HepG2 (cell line): ENCODE measurements around the gene SRCAP. TPM values are rescaled to one million over a fixed set of nuclear protein-coding genes. Genes with fewer than 3 reads are reported as not detected.

Source experiments
- DMAP1 ChIP-seq: IDR thresholded peaks from 2 replicates; pipeline ENCODE4 v1.6.1; 2016
- DR1 ChIP-seq: sonication (generic); formaldehyde crosslinking; IDR thresholded peaks from 2 replicates; pipeline ENCODE4 v1.8.0; 2021; ENCODE audit warnings: mild to moderate bottlenecking, missing genetic modification reagents, inconsistent platforms
- ERF ChIP-seq: IDR thresholded peaks from 2 replicates; pipeline ENCODE4 v1.6.1; 2018; ENCODE audit warnings: missing biosample characterization, missing genetic modification reagents
- IRF2 ChIP-seq: IDR thresholded peaks from 2 replicates; pipeline ENCODE4 v1.6.1; 2018; ENCODE audit warnings: missing genetic modification reagents, missing compliant biosample characterization
- MXI1 ChIP-seq: IDR thresholded peaks from 3 replicates; pipeline ENCODE4 v1.6.1; 2012; ENCODE audit warnings: low read depth, low read length, inconsistent platforms, borderline replicate concordance
- PLRG1 ChIP-seq: fragments of 450-650 bp; conservative IDR thresholded peaks from 2 replicates; pipeline ENCODE4 v1.6.1; 2016
- POLR2A ChIP-seq, 2 experiments: IDR thresholded peaks; 2 replicates each; pipeline ENCODE4 v1.6.1; 2011; ENCODE audit warnings: low read depth in 2 of 2, low read length in 2 of 2, mild to moderate bottlenecking in 1 of 2, moderate library complexity in 1 of 2; ENCODE audit not compliant: insufficient read depth in 1 of 2
- RARG ChIP-seq: sonication (generic); formaldehyde crosslinking; IDR thresholded peaks from 2 replicates; pipeline ENCODE4 v1.4.0; 2020; ENCODE audit warnings: low read depth, mild to moderate bottlenecking, missing genetic modification reagents
- ZKSCAN1 ChIP-seq: fragments of 150-350 bp; IDR thresholded peaks from 2 replicates; pipeline ENCODE4 v1.6.1; 2014; ENCODE audit warnings: low read length
- ZNF121 ChIP-seq: sonication (generic); formaldehyde crosslinking; IDR thresholded peaks from 2 replicates; pipeline ENCODE4 v1.5.0; 2020; ENCODE audit warnings: mild to moderate bottlenecking, missing genetic modification reagents
- ZNF224 ChIP-seq: sonication (generic); formaldehyde crosslinking; IDR thresholded peaks from 2 replicates; pipeline ENCODE4 v1.5.0; 2020; ENCODE audit warnings: mild to moderate bottlenecking, missing genetic modification reagents
- ZNF264 ChIP-seq: sonication (generic); formaldehyde crosslinking; IDR thresholded peaks from 2 replicates; pipeline ENCODE4 v1.4.0; 2020; ENCODE audit warnings: missing genetic modification reagents
- ZNF343 ChIP-seq: sonication (generic); formaldehyde crosslinking; IDR thresholded peaks from 2 replicates; pipeline ENCODE4 v1.4.0; 2020; ENCODE audit warnings: mild to moderate bottlenecking, missing genetic modification reagents
- ZNF451 ChIP-seq: sonication (generic); formaldehyde crosslinking; IDR thresholded peaks from 2 replicates; pipeline ENCODE4 v1.5.0; 2020; ENCODE audit warnings: mild to moderate bottlenecking, missing genetic modification reagents
- ZNF556 ChIP-seq: sonication (generic); formaldehyde crosslinking; IDR thresholded peaks from 2 replicates; pipeline ENCODE4 v1.4.0; 2020; ENCODE audit warnings: mild to moderate bottlenecking, missing genetic modification reagents, borderline replicate concordance
- ZNF703 ChIP-seq: sonication (generic); formaldehyde crosslinking; IDR thresholded peaks from 2 replicates; pipeline ENCODE4 v1.5.1; 2020; ENCODE audit warnings: missing genetic modification reagents, mild to moderate bottlenecking, moderate library complexity, borderline replicate concordance
- ZNF775 ChIP-seq: sonication (generic); formaldehyde crosslinking; IDR thresholded peaks from 2 replicates; pipeline ENCODE4 v1.4.0; 2020; ENCODE audit warnings: missing genetic modification reagents, mild to moderate bottlenecking, moderate library complexity, borderline replicate concordance
- ZNF792 ChIP-seq: IDR thresholded peaks from 2 replicates; pipeline ENCODE4 v1.6.1; 2016
- ZNF816 ChIP-seq: sonication (generic); formaldehyde crosslinking; IDR thresholded peaks from 2 replicates; pipeline ENCODE4 v1.8.0; 2022; ENCODE audit warnings: missing genetic modification reagents, mild to moderate bottlenecking, borderline replicate concordance
- polyA plus RNA-seq, 8 experiments: library from polyadenylated mRNA; depleted of rRNA in 3 of 8; stranded (reverse) in 7 of 8; unstranded in 1 of 8; fragments of >200 nt; fragmentation: Illumina TruSeq in 4 of 8; extraction: Trizol in 4 of 8; gene quantifications; 2 replicates each; pipeline versions ENCODE4 v1.2.1 to v1.2.3, GENCODE V29; 2011 to 2016; ENCODE audit warnings: low read depth in 4 of 8, missing spikeins in 1 of 8, mixed read lengths in 1 of 8; ENCODE audit not compliant: insufficient read depth in 1 of 8
- total RNA-seq, 5 experiments: library from RNA; depleted of rRNA; stranded (reverse); fragments of >200 nt; fragmentation: Illumina TruSeq; extraction: Trizol; gene quantifications; 2 replicates each; pipeline ENCODE4 v1.2.3, GENCODE V29; 2016; ENCODE audit warnings: low read depth in 1 of 5
- TF ChIP-seq, protein P1 (sequence below): sonication (generic); formaldehyde crosslinking; IDR thresholded peaks from 2 replicates; pipeline ENCODE4 v1.5.0; 2020; ENCODE audit warnings: missing genetic modification reagents, mild to moderate bottlenecking, borderline replicate concordance
- TF ChIP-seq, protein P2 (sequence below): sonication (generic); formaldehyde crosslinking; IDR thresholded peaks from 2 replicates; pipeline ENCODE4 v1.4.0; 2020; ENCODE audit warnings: missing genetic modification reagents
- TF ChIP-seq, protein P3 (sequence below): sonication (generic); formaldehyde crosslinking; IDR thresholded peaks from 2 replicates; pipeline ENCODE4 v1.8.1; 2023; ENCODE audit warnings: mild to moderate bottlenecking, missing genetic modification reagents
- TF ChIP-seq, protein P4 (sequence below): sonication (generic); formaldehyde crosslinking; IDR thresholded peaks from 2 replicates; pipeline ENCODE4 v1.5.1; 2020; ENCODE audit warnings: mild to moderate bottlenecking, missing genetic modification reagents, borderline replicate concordance
- TF ChIP-seq, protein P5 (sequence below): sonication (generic); formaldehyde crosslinking; IDR thresholded peaks from 2 replicates; pipeline ENCODE4 v1.4.0; 2020; ENCODE audit warnings: missing genetic modification reagents

The SRCAP gene
- total and polyA plus RNA-seq, 2 of the 13 experiments (the other 11 are each of a cell fraction or from before 2014, with no cell fraction given): 4.9 to 9.0 TPM

DNA sequence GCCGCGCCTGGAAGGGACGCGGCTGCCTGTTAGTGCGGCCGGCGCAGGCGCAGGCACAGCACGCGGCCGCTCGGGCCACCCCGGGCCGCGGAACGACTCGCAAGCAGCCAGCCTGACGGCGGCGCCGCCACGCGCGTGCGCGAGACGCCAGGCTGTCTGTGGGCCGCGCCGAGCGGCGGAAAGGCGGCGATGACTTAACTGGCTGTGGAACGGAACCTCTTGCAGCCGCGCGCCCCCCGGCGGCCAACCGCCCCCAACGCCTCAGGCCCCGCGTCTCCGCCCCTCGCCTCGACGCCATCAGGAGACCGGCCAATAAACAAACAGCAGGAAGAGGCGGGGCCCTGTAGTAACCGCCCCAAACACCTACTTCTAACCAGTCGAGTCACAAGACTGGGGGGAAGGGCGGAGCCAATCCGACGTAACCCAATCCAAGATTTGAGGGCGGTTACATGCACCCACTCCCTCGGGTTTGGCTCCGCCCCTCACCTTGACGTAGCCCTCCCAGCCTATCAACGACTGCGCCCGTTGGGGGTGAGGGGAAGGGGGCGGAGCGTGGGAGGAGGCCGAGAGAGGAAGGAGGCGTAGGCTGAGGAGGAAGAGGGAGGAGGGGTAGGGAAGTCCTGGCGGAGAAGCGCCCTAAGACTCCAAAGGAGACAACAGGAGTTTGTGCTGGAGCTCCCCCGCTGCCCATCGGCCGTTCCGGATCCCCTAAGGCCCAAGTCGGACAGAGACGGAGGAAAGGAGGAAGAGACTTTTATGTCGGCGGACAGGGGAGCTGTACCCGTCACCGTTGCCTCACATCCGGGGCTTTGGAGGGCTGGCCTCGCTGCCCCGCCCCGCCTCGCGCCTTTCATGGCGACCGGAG is 40.9 kb upstream of the SRCAP start, which contains the start of gene FBRS (continued):
- TF ChIP-seq ZKSCAN1 (no peak), IRF2 (CRISPR knock-in tag) (peak; percentile 60), ZNF451 (CRISPR knock-in tag) (peak; percentile 97), ZNF556 (CRISPR knock-in tag) (peak; percentile 89), POLR2A (IDR thresholded peaks at IDR 0.05; ENCODE audit: insufficient read depth in 1 of 2, low read depth in 2 of 2, low read length in 2 of 2) (peak; percentile 76 to 86), ZNF121 (CRISPR knock-in tag) (no peak), ZNF792 (CRISPR knock-in tag) (peak; percentile 31), ZNF343 (CRISPR knock-in tag) (no peak), ZNF775 (peak; percentile 43; the same call in 1 of the 2 replicates), ZNF224 (CRISPR knock-in tag) (no peak), PLRG1 (no peak), ZNF703 (CRISPR knock-in tag) (no peak), MXI1 (peak; percentile 91; the same call in 2 of the 3 replicates), ZNF264 (CRISPR knock-in tag) (no peak), ERF (peak; percentile 95), ZNF816 (no peak), DR1 (CRISPR knock-in tag) (peak; percentile 70), RARG (CRISPR knock-in tag) (no peak), DMAP1 (CRISPR knock-in tag) (peak; percentile 84)
- TF ChIP-seq, protein P1, sequence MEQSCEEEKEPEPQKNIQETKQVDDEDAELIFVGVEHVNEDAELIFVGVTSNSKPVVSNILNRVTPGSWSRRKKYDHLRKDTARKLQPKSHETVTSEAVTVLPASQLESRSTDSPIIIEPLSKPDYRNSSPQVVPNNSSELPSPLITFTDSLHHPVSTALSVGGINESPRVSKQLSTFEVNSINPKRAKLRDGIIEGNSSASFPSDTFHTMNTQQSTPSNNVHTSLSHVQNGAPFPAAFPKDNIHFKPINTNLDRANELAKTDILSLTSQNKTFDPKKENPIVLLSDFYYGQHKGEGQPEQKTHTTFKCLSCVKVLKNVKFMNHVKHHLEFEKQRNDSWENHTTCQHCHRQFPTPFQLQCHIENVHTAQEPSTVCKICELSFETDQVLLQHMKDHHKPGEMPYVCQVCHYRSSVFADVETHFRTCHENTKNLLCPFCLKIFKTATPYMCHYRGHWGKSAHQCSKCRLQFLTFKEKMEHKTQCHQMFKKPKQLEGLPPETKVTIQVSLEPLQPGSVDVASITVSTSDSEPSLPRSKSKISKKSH (CRISPR knock-in tag): no peak; the same call in 1 of the 2 replicates
- TF ChIP-seq, protein P2, sequence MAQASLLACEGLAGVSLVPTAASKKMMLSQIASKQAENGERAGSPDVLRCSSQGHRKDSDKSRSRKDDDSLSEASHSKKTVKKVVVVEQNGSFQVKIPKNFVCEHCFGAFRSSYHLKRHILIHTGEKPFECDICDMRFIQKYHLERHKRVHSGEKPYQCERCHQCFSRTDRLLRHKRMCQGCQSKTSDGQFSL (CRISPR knock-in tag): no peak; the same call in 1 of the 2 replicates
- TF ChIP-seq, protein P3, sequence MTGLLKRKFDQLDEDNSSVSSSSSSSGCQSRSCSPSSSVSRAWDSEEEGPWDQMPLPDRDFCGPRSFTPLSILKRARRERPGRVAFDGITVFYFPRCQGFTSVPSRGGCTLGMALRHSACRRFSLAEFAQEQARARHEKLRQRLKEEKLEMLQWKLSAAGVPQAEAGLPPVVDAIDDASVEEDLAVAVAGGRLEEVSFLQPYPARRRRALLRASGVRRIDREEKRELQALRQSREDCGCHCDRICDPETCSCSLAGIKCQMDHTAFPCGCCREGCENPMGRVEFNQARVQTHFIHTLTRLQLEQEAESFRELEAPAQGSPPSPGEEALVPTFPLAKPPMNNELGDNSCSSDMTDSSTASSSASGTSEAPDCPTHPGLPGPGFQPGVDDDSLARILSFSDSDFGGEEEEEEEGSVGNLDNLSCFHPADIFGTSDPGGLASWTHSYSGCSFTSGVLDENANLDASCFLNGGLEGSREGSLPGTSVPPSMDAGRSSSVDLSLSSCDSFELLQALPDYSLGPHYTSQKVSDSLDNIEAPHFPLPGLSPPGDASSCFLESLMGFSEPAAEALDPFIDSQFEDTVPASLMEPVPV (CRISPR knock-in tag): peak; percentile 3; the same call in 1 of the 2 replicates
- TF ChIP-seq, protein P4, sequence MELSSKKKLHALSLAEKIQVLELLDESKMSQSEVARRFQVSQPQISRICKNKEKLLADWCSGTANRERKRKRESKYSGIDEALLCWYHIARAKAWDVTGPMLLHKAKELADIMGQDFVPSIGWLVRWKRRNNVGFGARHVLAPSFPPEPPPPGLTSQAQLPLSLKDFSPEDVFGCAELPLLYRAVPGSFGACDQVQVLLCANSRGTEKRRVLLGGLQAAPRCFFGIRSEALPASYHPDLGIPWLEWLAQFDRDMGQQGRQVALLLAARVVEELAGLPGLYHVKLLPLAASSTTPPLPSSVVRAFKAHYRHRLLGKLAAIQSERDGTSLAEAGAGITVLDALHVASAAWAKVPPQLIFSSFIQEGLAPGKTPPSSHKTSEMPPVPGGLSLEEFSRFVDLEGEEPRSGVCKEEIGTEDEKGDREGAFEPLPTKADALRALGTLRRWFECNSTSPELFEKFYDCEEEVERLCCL (CRISPR knock-in tag): no peak
- TF ChIP-seq, protein P5, sequence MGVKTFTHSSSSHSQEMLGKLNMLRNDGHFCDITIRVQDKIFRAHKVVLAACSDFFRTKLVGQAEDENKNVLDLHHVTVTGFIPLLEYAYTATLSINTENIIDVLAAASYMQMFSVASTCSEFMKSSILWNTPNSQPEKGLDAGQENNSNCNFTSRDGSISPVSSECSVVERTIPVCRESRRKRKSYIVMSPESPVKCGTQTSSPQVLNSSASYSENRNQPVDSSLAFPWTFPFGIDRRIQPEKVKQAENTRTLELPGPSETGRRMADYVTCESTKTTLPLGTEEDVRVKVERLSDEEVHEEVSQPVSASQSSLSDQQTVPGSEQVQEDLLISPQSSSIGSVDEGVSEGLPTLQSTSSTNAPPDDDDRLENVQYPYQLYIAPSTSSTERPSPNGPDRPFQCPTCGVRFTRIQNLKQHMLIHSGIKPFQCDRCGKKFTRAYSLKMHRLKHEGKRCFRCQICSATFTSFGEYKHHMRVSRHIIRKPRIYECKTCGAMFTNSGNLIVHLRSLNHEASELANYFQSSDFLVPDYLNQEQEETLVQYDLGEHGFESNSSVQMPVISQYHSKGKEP (CRISPR knock-in tag): peak; percentile 36; the same call in 1 of the 2 replicates
